CMK (cell line): ENCODE data around the gene ONECUT1.

Experiments
- DNase-seq: peaks from one replicate; pipeline ENCODE4 v3.0.0-alpha.2; 2010; ENCODE audit warnings: low read depth

ONECUT1 gene

DNA sequence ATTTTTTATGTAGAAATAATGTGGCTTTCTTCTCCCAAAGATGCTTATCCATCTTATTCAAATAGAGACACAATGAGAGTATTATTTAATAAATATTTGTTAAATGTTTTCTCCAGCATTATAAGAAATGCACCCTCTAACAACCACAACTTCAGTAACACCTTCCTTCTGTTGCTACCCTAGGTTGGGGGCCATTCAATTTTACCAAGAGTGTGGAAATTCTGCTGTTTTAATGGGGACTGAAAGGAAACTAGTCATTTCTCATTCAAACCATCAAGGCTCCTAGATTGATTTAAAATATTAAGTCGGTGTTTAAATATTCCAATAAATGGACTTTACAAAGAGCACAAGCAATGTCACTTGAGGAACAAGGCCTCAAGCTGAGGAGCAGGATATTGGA lies 7.6 kb downstream of the ONECUT1 start:
- DNase-seq, result no peak

DNA sequence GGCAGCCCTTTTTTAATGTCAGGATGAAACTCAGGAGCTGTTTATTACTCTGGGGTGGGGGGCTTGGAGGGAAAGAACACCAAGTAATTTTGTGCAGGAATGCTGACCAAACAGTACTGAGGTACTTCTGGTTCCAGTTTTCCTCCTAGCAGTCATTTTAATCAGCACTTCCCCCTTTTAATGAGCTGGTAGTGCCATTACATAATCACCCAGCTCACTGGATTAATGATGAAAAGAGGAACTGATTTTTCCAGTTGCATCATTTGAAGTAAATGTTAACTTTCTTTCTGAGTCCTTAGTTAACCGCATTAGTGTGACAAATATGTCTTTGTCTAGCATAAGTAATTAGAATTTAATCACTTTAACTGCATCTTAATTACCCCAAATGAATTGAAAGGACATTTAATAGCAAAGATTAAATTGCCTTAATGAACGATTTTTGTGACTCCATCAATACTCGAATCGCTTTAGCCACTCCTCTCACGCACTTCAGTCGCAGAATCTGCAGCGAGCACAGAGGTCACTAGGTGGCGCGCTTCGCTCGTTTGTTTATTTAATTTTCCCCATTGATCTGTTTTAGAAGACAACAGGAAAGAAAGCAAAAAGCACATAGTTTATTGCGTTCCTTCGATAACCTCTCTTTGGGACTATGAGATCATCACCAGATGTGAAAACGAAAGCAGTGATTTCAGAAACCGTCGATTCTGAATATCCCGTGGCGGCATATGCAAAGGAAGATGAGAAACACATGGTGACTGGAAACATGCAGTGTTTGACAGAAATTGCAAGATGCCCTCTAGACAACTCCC lies 9.8 kb downstream of the ONECUT1 start:
- DNase-seq, result peak; percentile 11

DNA sequence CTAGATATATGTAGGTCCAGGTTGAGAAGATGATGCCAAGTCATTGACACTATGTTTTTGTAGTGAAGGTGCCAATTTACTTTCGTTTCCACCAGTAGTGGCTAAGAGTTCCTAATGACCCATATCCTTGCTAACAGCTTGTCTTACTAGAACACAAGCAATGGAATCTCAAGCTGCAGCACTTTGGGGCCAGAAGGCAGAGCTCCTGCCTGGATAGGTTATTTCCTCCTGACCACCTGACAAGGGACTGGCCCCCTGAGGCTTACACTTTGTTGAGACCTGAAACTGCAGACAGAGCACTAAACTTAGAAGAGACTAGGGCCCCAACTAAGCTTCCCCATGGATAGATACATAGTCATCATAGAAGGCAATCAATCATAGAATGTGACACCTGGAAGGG lies 11.7 kb downstream of the ONECUT1 start:
- DNase-seq, result no peak

DNA sequence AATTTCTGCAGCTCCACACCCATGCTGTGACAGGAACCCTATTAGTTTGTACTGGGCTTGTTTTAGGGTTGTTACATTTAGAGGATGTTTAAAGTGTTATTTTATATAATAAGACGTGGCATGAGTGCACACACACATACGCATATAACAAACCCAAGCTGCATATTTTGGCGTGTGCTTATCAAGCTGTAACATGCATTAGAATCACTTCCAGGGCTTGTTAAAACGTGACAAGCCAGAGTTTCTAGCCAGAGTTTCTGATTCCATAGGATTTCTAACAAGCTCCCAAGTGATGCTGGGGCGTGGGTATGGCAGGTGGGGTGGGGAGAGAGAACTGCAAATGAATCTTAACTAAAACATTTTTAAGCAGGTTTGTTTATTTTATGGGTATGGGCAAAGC lies 17.4 kb downstream of the ONECUT1 start:
- no peak for DNase-seq

DNA sequence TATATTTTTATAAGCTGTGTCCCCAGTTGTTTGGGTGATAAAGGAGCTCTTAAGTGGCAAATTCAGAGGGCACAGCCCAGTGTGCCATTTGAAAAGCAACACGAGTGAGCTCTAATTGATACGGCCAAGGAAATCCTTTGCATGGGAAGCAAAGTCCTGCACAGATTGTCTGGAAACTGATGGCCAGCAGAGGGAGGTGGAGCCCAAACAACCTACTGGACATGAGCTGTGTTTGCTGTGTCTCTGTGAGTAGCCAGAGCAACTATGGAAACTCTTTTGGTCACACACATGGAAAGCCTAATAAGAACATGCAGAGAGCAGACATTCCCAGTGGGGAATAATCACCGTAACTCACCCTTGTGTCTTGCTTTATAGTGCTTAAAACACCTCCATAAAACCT lies 24.4 kb downstream of the ONECUT1 start:
- no peak for DNase-seq

DNA sequence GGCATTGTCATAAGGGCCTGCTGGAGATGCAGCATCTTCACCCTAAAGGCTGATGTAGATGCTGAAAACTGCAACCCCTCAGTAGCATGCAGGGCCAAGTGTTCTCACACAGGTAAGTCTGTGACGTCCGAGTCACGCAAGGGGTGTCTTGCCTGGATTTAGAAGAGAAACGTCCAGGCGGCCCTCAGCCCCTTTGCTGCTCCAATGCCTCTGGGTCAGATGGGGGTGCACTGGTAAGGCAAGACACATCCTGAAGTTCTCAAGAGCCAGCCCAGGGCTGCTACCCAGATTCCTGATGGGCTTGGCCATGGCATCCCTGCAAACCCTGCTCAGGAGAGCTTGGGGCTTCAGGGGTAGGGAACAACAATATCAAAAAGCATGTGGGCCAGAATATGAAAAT lies 25.4 kb downstream of the ONECUT1 start:
- no peak for DNase-seq

DNA sequence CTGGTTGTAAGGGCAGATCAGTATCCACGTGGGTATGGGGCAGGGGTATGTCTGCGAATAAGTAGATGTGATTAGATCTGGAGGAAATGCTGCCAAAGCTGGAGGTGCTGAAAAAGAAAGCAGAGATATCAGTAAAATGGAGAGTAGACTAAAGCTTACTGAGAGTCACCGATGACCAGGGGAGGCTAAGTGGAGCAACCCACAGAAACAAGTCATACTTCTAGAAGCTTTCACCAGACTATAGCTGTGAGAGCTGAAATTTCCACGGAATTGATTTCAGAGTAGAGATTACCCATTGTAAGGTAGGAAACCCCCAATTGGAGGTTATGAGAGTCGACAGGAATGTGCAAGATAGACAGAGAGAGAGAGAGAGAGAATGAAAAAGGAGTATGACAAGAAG lies 27.5 kb downstream of the ONECUT1 start:
- DNase-seq, result no peak

DNA sequence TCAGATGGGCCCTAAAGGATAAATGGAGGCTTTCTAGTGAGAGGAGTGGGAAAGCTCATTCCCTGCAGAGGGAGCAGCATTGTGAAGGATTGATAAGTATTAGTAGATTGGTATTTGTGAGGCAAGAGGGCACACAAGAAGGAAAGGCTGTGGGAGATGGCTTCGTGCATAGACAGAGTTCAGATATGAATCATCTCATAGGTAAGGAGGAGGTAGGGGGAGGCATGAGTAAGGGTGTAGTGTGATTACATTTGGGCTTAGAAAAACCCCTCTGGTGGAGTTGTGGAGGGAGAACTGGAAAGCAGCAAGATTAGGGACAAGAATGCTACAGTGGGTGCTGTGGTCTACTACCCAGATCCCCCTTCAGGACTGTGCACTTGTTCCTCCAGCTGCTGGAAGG lies 29.6 kb downstream of the ONECUT1 start:
- DNase-seq, result no peak

DNA sequence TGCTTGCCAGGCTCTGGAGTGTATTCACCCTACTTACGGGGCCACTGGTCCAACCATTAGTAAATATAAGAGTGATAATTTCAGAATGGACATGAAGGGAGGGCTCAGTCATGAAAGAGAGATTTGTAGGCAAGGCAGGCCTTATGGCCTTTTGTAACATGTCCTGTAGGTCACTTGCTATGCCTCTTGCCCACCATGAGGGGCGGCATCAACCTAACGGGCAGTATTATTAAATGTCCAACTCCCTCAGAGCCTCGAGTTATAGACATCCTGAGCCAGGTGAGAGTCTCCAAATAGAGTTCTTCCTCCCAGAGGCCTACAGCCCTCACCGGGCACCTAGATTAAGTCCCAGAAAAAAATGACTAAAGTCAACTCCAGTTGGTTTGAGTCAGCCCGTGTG lies 30.2 kb downstream of the ONECUT1 start:
- DNase-seq, result no peak

DNA sequence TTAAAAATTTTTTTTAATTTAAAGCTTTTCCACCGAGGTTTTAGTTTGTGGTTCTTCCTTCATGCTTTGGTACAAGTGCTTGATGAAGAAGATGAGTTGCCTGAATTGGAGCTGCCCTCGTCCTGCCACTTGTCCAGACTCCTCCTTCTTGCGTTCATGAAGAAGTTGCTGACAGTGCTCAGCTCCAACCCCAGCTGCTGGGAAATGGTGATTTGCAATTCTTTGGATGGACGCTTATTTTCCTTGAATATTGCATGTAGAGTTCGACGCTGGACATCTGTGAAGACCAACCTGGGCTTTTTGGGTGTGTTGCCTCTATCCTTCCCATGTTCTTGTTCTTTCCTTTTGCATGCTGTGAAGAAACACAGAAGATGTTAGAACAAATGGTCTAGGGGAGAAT lies 32.6 kb downstream of the ONECUT1 start:
- DNase-seq, result no peak

DNA sequence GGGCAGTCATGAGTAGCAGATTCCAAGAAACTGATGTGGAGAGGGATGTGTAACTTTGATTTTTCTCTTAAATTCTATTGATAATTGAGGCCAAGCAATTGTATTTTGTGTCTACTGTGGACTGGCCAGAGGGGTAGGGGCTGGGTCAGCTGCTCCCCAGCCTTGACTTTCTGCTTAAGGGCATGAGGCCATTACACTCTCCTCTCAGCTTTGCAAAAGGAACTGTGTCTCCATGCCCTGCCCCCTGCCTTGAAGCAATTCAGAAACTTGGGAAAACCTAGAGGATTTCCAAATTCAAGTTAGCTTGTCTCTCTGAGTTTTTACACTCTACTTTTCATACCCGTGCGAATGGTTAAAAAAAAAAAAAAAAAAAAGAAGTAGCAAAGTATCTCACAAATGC lies 38.6 kb downstream of the ONECUT1 start:
- DNase-seq, result no peak

DNA sequence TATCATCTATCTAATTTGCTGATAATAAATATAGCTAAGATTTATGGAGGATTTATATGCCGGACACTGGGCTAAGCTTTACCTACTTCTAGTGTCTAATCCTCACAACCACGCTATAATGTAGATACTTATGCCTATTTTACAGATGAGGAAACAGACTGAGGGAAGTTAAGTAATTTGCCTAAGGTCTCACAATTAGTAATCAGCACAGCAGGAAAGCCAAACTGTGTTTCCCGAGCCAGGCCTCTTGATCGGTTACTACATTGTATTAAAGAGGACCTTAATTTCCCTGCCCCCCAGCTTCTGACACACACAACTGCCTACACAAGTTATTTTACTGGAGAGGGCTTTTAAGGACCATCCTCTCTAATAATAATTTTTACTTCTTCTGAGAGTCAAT lies 40.9 kb downstream of the ONECUT1 start:
- DNase-seq, result no peak

DNA sequence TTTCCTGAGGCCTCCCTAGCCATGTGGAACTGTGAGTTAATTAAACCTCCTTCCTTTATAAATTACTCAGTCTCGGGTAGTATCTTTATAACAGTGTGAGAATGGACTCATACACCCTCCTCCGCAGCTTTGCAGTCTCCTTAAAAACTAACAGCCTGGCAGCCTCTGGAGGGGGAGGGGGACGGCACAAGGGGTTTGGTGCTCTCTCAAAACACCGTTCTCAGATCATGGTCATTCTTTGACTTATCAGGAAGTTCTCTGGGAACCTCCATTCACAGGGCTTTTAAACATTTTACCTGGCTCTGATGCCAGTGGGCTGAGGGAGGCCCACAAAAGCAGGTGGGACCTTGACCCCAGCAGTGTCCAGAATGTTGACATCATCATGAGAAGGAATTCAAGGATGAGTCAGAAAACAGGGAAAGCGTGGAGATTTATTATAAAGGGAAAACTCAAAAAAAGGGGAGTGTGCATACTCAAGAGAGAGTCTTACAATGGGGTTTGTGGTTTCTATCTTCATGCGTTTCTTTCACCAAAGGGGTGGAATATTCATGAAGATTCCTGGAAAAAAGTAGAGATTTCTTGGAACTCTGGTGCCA lies 43.9 kb downstream of the ONECUT1 start:
- no peak for DNase-seq

DNA sequence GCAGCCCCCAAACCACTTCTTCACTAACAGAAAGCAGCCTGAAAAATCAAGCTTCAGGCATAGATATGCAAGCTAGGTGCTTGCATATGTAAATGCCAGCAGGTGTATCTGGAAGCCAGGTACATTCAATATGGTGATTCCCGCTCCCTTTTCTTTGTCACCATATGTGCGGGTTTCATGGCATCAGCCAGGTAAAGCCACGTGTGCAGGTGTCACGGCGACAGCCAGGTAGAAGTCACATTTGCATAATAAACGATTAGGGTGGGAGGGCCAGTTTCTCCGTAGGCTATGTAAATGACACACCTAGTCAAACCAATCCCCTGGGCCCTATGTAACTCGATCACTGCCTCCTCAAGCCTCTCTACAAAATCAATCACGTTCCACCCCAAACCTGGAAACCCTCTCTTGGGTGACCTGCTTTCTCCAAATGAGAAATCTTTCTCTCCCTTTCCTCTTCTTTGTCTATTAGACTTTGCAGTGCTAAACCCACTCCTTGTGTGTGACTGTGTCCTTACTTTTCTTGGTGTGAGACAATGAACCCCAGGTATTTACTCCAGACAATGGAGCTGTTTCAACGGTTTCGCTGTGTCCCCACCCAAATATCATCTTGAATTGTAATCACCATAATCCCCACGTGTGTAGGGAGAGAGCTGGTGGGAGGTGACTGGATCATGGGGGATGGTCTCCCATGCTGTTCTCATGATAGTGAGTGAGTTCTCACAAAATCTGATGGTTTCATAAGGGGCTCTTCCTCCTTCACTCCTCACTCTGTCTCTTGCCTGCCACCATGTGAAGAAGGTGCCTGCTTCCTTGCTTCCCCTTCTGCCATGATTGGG lies 44.6 kb downstream of the ONECUT1 start:
- DNase-seq, result no peak

DNA sequence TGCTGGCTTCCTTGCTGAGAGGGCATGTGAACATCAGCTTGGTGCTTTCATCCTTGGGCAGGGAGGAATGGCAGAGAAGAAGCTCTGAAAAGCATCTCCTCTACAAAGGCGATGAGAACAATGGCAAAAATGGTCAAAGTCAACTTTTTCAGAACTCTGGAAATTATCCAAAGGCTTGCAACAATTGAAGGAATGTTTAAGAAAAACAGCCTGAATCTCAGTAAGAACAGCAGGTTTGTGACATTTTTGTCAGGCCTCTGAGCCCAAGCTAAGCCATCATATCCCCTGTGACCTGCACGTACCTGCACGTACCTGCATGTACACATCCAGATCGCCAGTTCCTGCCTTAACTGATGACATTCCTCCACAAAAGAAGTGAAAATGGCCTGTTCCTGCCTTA lies 51.8 kb downstream of the ONECUT1 start:
- DNase-seq, result no peak

DNA sequence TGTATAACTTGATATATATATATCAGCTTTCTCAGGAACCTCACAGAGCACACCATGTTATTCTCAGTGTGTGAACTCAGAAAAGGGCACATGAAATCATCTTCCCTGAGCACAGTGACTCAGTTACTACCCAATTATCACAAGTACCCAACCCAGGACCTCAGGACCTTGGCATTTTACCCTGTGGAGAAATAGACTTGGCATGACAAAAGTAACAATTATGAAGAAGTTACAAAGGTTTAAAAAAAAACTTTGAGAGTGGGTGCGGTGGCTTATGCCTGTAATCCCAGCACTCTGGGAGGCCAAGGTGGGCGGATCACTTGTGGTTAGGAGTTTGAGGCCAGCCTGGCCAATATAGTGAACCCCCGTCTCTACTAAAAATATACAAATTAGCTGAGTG lies 52.4 kb downstream of the ONECUT1 start:
- no peak for DNase-seq

DNA sequence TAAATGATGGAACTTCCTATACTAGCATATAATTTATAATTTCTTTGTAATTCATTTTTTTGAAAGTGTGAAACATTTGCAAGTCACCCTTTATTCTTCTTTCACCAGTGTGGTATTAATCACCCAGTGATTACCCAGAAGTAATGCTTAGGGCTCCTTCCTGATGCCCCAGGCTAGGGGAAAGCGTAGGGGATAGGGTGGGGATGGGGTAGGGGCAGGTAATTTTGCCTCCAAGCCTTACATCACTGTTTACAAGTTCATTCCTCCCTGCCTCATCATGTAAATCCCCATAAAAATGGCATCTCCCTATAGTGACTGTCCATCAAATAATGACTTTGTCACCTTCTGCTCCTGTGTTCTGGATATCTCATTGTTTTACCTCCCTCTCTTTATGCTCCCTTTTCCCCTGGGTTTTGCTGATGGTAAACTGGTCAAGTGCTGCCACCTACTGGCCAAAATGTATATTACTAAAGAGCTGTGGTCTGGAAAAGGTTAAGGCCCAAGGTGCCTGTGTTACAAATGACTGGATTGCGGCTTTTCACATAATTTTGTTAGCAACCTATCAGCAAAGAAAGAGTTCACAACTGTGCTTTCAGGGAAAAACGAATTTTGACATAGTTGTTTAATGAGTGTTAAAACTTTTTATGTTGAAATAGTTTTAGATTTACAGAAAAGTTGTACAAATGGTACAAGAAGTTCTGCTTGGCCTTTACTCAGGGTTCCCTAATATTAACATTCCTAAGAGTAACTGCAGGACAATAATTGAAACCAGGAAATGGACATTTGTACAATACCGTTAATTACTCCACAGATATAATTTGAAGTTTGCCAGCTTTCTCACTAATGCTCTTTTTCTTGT lies 54.7 kb downstream of the ONECUT1 start:
- DNase-seq, result no peak

DNA sequence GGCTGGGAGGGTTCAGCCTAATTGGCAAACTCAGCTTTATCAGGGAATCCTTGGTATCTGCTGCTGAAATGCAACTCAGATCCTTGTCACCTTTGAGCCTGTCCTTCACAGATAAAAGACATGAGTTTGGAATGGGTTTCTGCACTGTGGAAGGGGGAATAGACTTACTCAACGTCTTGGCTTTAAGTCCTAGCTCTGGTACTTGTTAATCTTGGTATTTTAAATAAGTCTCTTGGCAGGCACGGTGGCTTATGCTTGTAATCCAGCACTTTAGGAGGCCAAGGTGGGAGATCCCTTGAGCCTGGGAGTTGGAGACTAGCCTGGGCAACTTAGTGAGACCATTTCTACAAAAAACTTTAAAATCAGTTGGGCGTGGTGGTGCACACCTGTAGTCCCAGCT lies 55.8 kb downstream of the ONECUT1 start:
- no peak for DNase-seq

DNA sequence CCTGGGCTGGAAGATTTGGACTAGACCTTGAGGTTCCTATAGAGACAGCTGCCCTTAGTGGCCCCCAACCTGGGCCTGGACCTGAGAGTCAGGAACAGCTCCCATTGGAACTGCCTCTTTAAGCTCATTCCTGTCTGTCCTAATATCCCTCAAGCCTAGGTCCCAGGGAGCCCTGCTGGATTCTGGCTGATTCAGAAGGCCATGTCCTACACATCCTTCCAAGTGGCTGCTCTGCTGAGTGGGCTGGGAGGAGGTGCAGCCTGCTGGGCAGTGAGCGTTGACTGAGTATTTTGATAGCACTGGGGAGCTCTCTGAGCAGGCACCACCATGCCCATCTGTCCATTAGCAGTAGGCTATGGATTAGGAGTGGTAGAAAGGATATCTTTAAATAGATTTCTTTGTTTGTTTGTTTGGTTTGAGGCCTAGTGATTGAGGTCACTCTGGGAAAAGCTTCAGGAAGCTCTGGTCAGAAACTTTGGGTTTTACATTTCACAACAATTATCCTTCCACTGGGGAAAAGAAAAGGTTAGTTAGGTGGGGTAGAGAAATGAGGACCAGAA lies 56.4 kb downstream of the ONECUT1 start:
- DNase-seq, result no peak

DNA sequence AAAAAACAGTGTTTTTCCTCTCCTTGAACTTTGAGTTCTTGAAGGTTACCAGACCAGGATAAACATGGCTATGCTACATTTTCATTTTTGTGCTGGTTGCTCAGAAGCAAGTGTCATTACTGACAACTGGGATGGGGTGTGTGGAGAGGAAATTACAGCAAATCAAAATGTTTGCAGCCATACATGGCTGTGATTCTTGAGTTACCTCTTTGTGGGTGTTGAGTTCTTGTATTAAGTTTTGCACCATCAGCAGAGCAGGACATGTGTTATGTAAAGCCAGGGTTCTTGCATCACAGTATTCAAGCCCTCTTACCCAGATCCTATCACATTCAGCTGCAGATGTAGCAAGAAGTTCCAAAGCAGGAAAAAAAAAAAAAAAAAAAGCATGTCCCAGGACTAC lies 57.0 kb downstream of the ONECUT1 start:
- no peak for DNase-seq

DNA sequence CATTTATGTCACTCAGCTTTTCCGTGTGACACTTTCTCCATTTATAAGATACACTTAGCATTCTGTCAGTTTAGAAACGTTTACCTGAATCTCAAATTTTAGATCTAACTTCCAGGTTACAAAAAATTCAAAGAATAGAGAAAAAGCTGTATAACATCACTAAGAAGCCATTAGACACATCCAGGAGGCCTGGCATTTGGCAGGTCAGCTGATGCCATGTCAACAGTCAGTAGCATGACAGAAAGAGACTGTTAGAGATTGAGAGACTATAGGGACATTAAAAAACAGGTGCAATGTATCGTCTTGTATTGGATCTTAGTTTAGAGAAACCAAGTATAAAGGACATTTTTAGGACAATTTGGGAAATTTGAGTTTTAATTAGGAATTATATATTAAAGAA lies 57.6 kb downstream of the ONECUT1 start:
- no peak for DNase-seq
